Neural progenitor cell (in vitro differentiated cells): ENCODE data around the gene STXBP3. TPM values are rescaled to one million over a fixed set of nuclear protein-coding genes. Genes with fewer than 3 reads are reported as not detected.

ENCODE experiments used
- DNase-seq: peaks from one replicate; pipeline ENCODE4 v3.0.0-alpha.2; 2016; ENCODE audit warnings: low spot score
- H2AFZ ChIP-seq: fragments of 200-600 bp; sonication (generic); replicated peaks from 2 replicates; pipeline ENCODE4 v1.6.1; 2016; ENCODE audit warnings: antibody characterized with exemption
- H3F3A ChIP-seq: fragments of 200-600 bp; sonication (generic); 2 replicates; pipeline ENCODE4 v1.6.1; 2016; ENCODE audit warnings: antibody characterized with exemption, low read depth
- H3K27ac ChIP-seq: fragments of 200-600 bp; sonication (generic); 2 replicates; pipeline ENCODE4 v1.5.1; 2016; ENCODE audit warnings: mild to moderate bottlenecking
- H3K27me3 ChIP-seq: fragments of 200-600 bp; sonication (generic); 2 replicates; pipeline ENCODE4 v1.6.1; 2016; ENCODE audit warnings: mild to moderate bottlenecking, moderate library complexity
- H3K36me3 ChIP-seq: fragments of 200-600 bp; sonication (generic); 2 replicates; pipeline ENCODE4 v1.5.1; 2016
- H3K4me1 ChIP-seq: fragments of 200-600 bp; sonication (generic); 2 replicates; pipeline ENCODE4 v1.6.1; 2016; ENCODE audit warnings: mixed run types
- H3K4me2 ChIP-seq: fragments of 200-600 bp; sonication (generic); 2 replicates; pipeline ENCODE4 v1.6.1; 2016
- H3K4me3 ChIP-seq: fragments of 200-600 bp; sonication (generic); 2 replicates; pipeline ENCODE4 v1.5.1; 2016
- H3K79me2 ChIP-seq: fragments of 200-600 bp; sonication (generic); 2 replicates; pipeline ENCODE4 v1.6.1; 2016; ENCODE audit warnings: low read depth
- H3K9ac ChIP-seq: fragments of 200-600 bp; sonication (generic); 2 replicates; pipeline ENCODE4 v1.6.1; 2016
- H3K9me3 ChIP-seq: fragments of 200-600 bp; sonication (generic); 2 replicates; pipeline ENCODE4 v1.5.1; 2016; ENCODE audit warnings: low read depth
- H4K20me1 ChIP-seq: fragments of 200-600 bp; sonication (generic); 2 replicates; pipeline ENCODE4 v1.6.1; 2016; ENCODE audit warnings: low read depth
- H3K27ac Mint-ChIP-seq: 3 replicates; pipeline ENCODE4 v1.8.0; 2021; ENCODE audit warnings: mixed read lengths
- H3K27me3 Mint-ChIP-seq: 2 replicates; pipeline ENCODE4 v1.8.0; 2022; ENCODE audit warnings: low read depth, mild to moderate bottlenecking, inconsistent platforms, moderate library complexity, mixed read lengths; ENCODE audit not compliant: insufficient read depth
- H3K36me3 Mint-ChIP-seq: 3 replicates; pipeline ENCODE4 v1.8.0; 2021; ENCODE audit warnings: mixed read lengths
- H3K4me1 Mint-ChIP-seq: 3 replicates; pipeline ENCODE4 v1.8.0; 2021; ENCODE audit warnings: mixed read lengths
- H3K4me3 Mint-ChIP-seq: 3 replicates; pipeline ENCODE4 v1.8.0; 2021; ENCODE audit warnings: mild to moderate bottlenecking, moderate library complexity, mixed read lengths
- H3K9me3 Mint-ChIP-seq: 3 replicates; pipeline ENCODE4 v1.8.0; 2020; ENCODE audit warnings: mixed read lengths
- EZH2 ChIP-seq: fragments of 200-600 bp; sonication (generic); IDR thresholded peaks from 2 replicates; pipeline ENCODE4 v1.6.1; 2017; ENCODE audit warnings: antibody characterized with exemption, mild to moderate bottlenecking, moderate library complexity
- EZH2phosphoT487 ChIP-seq: fragments of 200-600 bp; sonication (generic); IDR thresholded peaks from 2 replicates; pipeline ENCODE4 v1.6.1; 2017; ENCODE audit warnings: antibody characterized with exemption
- total RNA-seq: library from RNA; depleted of rRNA; stranded (reverse); fragments of >200 nt; gene quantifications from 2 replicates; pipeline ENCODE4 v1.2.3, GENCODE V29; 2015; ENCODE audit warnings: low replicate concordance
- TF ChIP-seq, protein P1 (sequence below): fragments of 200-600 bp; sonication (generic); IDR thresholded peaks from 2 replicates; pipeline ENCODE4 v1.5.1; 2017; ENCODE audit warnings: antibody characterized with exemption, mild to moderate bottlenecking

Gene STXBP3, protein sequence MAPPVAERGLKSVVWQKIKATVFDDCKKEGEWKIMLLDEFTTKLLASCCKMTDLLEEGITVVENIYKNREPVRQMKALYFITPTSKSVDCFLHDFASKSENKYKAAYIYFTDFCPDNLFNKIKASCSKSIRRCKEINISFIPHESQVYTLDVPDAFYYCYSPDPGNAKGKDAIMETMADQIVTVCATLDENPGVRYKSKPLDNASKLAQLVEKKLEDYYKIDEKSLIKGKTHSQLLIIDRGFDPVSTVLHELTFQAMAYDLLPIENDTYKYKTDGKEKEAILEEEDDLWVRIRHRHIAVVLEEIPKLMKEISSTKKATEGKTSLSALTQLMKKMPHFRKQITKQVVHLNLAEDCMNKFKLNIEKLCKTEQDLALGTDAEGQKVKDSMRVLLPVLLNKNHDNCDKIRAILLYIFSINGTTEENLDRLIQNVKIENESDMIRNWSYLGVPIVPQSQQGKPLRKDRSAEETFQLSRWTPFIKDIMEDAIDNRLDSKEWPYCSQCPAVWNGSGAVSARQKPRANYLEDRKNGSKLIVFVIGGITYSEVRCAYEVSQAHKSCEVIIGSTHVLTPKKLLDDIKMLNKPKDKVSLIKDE
- total RNA-seq: 63.8 and 89.8 TPM in 2 replicates

DNA sequence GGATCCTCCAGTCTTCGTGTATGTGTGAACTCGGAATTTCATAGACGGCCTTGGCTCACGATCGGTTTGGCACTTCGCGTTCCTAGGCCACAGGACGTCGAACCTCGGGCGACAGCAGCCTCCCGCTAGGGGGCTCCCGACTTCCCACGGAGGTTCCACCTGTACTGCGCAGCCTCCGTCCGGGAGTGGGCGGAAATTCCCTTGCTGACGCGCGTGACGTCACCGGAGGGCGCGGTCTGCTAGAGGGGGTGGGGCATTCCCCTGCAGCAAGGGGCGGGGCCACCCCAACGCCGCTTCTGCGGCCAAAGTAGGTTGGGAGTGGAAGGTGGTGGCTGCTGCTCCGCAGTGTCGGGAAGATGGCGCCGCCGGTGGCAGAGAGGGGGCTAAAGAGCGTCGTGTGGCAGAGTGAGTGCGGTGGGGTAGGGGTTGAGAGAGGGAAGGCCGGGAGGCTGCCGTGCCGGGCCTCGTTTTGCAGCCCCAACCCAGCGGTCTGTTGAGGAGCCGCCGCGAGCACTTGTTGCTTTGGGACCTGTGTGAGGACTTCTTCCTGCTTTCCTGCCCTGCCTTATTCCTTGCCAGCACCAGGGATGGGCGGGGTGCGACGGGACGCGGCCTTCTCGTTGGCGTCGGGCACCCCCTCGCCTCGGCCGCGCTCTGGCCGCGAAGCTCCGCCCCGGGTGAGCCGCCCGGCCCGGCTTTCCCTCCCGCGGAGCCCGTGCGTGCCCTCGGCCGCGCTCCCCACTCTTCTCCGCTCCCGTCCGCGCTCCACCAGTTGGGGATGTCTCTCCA is at the start of gene STXBP3:
Gene STXBP3, plus strand, starts transcription at position 293 of the 789 bp plus-strand sequence. Its CDS starts 64 bp downstream, at position 357.
- peak; percentile 22 for TF ChIP-seq EZH2
- no peak for TF ChIP-seq EZH2phosphoT487
- TF ChIP-seq, protein P1, sequence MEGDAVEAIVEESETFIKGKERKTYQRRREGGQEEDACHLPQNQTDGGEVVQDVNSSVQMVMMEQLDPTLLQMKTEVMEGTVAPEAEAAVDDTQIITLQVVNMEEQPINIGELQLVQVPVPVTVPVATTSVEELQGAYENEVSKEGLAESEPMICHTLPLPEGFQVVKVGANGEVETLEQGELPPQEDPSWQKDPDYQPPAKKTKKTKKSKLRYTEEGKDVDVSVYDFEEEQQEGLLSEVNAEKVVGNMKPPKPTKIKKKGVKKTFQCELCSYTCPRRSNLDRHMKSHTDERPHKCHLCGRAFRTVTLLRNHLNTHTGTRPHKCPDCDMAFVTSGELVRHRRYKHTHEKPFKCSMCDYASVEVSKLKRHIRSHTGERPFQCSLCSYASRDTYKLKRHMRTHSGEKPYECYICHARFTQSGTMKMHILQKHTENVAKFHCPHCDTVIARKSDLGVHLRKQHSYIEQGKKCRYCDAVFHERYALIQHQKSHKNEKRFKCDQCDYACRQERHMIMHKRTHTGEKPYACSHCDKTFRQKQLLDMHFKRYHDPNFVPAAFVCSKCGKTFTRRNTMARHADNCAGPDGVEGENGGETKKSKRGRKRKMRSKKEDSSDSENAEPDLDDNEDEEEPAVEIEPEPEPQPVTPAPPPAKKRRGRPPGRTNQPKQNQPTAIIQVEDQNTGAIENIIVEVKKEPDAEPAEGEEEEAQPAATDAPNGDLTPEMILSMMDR: peak; percentile 88
- H3K36me3 ChIP-seq: no peaks in the 10 kb centered on the region
- no peaks in the 10 kb centered on the region for H3K9me3 Mint-ChIP-seq

DNA sequence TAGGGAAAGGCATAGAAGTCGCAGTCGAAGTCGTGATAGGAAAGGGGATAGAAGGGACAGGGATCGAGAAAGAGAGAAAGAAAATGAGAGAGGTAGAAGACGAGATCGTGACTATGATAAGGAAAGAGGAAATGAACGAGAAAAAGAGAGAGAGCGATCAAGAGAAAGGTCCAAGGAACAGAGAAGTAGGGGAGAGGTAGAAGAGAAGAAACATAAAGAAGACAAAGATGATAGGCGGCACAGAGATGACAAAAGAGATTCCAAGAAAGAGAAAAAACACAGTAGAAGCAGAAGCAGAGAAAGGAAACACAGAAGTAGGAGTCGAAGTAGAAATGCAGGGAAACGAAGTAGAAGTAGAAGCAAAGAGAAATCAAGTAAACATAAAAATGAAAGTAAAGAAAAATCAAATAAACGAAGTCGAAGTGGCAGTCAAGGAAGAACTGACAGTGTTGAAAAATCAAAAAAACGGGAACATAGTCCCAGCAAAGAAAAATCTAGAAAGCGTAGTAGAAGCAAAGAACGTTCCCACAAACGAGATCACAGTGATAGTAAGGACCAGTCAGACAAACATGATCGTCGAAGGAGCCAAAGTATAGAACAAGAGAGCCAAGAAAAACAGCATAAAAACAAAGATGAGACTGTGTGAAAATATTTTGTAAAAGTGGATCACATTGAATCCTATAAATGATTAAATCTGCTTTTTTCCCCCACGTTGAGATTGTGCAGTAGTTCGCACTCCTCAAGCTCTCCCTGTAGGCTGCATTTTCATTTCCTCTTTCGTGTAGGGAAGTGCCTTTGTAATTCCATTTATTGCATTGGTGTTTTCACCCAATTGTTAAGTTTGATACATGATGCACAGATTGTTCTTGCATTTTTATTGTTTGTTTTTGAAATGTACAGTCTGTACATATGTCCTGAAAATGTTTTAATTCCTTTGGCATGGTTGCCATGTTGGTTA is 46.8 kb upstream of the STXBP3 start:
- no peaks in the 10 kb centered on the region for H3K27me3 ChIP-seq
- Mint-ChIP-seq H3K27me3 (no peaks in the 10 kb centered on the region), H3K36me3 (peaks cover 23% of the 10 kb centered on the region), H3K4me3 (no peak overlapping the region), H3K27ac (no peak overlapping the region), H3K9me3 (no peaks in the 10 kb centered on the region), H3K4me1 (peaks cover 5% of the 10 kb centered on the region)
- no peak overlapping the region for H3K9ac ChIP-seq
- no peak overlapping the region for H2AFZ ChIP-seq
- H3K27ac ChIP-seq: no peak overlapping the region
- no peak overlapping the region for H3K4me2 ChIP-seq
- peaks cover 32% of the 10 kb centered on the region for H3K79me2 ChIP-seq
- DNase-seq: no peak
- H3K36me3 ChIP-seq: peaks cover 56% of the 10 kb centered on the region
- no peaks in the 10 kb centered on the region for H3K9me3 ChIP-seq
- H3K4me1 ChIP-seq: peaks cover 9% of the 10 kb centered on the region
- TF ChIP-seq EZH2: no peak
- TF ChIP-seq EZH2phosphoT487: no peak
- TF ChIP-seq, protein P1: no peak
- no peak overlapping the region for H3K4me3 ChIP-seq
- peaks cover 18% of the 10 kb centered on the region for H4K20me1 ChIP-seq
- peaks cover 58% of the 10 kb centered on the region for H3F3A ChIP-seq

More for the DNA sequence above, at the start of gene STXBP3:
- peak within 1 kb of the TSS; percentile 98 for H3K27ac Mint-ChIP-seq
- peak within 1 kb of the TSS; percentile 98 for H3K4me3 Mint-ChIP-seq
- peaks cover 24% of the 10 kb centered on the region for H3K4me1 Mint-ChIP-seq
- Histone ChIP-seq H2AFZ (peak within 1 kb of the TSS; percentile 66), H3K27me3 (peaks cover 6% of the 10 kb centered on the region), H3K9me3 (no peaks in the 10 kb centered on the region), H3K4me1 (peaks cover 19% of the 10 kb centered on the region), H3K4me3 (peak within 1 kb of the TSS; percentile 81), H4K20me1 (no peaks in the 10 kb centered on the region), H3K27ac (peak within 1 kb of the TSS; percentile 92), H3F3A (peaks cover 12% of the 10 kb centered on the region), H3K9ac (peak within 1 kb of the TSS; percentile 63), H3K79me2 (peaks cover 41% of the 10 kb centered on the region), H3K4me2 (peak within 1 kb of the TSS; percentile 86)
- DNase-seq: peak; percentile 99
- H3K36me3 Mint-ChIP-seq: peaks cover 6% of the 10 kb centered on the region
- H3K27me3 Mint-ChIP-seq: peaks cover 4% of the 10 kb centered on the region
